Nucleus accumbens (tissue), 56 donors: ENCODE results near the gene OBSCN.
"Not testable (repeated sequence)": the region's sequence is repeated elsewhere in the genome, so short reads cannot be mapped to it uniquely, and the experiment has no call there.

Experiments used
- DNase-seq, 56 donors: peaks; one replicate each; lab custom pipeline; 2025; lab: John Stamatoyannopoulos, UW

Gene OBSCN

GRCh38 chr1:228212415-228212965 is 4.6 kb downstream of the OBSCN start:
- DNase-seq = no peak

DNA sequence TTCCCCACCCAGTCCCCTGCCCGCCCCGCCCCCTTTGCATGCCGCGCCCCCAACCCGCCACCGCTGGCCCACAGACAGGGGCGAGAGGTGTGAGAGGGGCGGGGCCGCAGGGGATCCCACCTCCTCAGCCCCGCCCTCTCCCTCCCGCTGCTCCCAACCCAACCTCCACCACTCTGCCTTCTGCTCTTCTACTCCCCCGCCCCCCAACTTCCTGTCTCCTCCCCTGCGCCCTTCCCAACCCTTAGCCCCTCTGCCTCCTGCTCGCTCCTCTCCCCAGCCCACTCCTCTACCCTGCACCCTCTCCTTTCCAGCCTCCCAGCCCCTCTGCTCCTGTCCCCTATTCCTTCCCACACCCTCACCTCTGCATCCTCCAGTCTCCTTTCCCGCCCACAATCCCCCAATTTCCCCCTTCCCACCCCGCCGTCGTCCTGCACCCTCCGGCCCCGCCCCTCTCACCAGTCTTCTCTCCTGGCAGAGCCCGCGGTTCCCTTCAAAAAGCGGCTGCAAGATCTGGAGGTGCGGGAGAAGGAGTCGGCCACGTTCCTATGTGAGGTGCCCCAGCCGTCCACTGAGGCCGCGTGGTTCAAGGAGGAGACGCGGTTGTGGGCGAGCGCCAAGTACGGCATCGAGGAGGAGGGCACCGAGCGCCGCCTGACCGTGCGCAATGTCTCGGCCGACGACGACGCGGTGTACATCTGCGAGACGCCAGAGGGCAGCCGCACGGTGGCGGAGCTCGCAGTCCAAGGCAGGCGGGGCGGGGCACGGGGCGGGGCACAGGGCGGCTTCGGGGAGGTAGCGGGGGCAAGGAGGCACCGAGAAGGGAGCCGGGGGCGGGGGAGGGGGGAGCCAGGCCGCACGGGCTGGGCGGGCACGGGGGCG is 5.4 kb downstream of the OBSCN start:
- peak in 45 of 56 donors; percentile 12 to 85 (median 56) for DNase-seq

DNA sequence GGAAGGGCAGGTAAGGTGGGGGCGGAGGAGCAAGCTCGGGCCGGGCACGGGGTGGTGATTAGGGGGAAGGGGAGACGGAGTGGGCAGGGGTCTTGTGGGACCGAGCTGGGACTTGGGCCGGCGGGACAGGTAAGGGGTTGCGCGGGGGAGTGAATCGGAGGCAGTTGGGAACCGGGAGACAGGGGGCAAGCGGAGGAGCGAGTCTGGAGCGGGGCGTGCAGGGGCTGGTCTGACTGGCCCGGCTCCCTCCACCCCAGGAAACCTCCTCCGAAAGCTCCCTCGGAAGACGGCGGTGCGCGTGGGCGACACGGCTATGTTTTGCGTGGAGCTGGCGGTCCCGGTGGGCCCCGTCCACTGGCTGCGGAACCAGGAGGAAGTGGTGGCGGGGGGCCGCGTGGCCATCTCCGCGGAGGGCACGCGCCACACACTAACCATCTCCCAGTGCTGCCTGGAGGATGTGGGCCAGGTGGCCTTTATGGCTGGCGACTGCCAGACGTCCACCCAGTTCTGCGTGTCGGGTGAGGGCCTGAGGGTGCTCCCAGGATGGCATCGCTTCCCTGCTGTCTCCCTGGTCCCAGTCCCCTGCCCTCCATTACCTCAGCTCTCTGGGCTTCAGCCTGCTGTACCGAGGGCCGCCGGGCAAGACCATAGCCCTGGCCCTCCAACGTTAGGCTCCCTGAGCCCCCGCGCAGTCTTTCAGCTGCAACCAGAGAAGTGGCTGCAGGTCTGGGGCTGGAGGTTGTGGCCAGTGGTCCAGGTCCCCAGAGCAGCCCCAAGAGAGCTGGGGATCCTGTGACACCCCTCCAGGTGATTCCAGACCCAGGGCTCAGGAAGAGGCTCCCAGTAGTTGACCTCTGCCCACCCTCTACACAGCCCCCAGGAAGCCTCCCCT is 6.3 kb downstream of the OBSCN start:
- DNase-seq = no peak

- DNase-seq = no peak
Observed at GRCh38 chr1:228214921-228215662, 7.2 kb downstream of the OBSCN start.

DNA sequence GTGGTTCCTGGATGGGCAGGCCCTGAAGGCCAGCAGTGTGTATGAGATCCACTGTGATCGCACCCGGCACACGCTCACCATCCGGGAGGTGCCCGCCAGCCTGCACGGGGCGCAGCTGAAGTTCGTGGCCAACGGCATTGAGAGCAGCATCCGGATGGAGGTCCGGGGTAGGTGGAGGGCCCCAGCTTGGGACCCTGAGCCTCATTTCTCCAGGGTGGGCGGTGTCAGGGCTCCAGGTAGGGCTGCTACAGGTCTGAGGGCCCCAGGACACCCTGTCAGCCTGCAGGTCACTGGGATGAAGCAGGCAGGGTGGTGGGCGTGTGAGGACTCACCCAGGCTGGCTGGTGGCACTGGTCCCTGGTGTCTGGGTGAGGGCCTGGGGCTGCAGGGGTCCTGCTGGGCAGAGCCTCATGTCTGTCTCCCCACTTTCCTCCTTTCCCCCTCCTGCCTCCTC is 7.8 kb downstream of the OBSCN start:
- DNase-seq = no peak

DNA sequence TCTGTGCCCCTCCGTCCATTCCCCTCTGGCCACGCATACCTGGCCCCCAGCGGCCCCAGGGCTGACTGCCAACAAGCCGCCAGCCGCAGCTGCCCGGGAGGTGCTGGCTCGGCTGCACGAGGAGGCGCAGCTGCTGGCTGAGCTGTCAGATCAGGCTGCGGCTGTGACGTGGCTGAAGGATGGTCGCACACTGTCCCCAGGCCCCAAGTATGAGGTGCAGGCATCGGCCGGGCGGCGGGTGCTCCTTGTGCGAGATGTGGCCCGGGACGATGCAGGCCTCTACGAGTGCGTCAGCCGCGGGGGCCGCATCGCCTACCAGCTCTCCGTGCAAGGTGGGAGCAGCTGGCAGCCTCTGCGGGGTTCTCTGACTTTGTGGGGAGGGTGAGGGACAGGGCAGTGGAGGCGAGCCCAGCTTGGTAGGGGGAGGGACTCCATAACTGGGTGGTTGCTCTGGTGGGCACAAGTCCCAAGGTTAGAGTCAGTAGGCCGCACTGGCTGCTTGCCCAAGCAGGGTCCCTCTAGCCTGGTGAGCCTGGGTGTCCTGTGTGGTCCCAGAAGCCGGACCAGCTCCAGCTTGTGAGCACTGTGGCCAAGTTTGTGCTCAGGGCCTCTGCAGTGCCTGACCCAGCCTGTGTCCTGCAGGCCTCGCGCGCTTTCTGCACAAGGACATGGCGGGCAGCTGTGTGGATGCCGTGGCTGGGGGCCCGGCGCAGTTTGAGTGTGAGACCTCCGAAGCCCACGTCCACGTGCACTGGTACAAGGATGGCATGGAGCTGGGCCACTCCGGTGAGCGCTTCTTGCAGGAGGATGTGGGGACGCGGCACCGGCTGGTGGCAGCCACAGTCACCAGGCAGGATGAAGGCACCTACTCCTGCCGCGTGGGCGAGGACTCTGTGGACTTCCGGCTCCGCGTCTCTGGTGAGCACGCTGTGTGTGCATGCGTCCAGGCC is 8.8 kb downstream of the OBSCN start:
- no peak for DNase-seq

DNA sequence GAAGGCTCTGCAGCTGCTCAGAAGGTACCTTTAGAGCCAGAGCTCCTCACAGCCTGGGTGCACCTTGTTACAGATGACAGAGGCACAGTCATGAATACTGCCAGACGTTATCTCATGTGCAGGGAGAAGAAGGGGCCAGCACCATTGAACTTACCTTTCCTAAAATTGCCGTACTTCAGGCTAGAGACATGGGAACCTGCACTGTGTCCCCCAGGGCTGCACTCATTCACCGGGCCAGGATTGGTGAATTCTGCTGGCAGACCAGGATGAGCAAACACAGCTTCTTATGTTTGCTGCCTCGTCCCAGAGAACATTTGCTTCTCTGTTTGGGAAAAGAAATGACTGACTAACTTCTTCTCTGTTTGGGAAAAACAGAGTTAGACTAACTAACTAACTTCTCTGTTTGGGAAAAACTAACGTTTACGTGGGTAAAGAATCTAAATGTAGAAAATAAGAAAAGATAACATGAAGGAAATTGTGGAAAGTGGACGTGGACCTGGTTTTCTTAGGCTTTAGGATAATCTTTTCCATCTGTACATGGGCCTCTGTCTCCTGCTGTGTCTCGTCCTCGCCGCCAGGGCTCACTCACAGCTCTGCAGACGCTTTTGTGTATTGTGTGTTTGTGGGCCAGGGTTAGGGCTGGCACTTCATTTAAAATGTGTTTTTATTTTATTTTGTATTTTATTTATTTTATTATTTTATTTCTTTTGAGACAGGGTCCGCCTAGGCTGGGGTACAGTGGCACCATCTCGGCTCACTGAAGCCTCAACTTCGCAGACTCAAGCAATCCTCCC is 9.9 kb downstream of the OBSCN start:
- DNase-seq = no peak

DNA sequence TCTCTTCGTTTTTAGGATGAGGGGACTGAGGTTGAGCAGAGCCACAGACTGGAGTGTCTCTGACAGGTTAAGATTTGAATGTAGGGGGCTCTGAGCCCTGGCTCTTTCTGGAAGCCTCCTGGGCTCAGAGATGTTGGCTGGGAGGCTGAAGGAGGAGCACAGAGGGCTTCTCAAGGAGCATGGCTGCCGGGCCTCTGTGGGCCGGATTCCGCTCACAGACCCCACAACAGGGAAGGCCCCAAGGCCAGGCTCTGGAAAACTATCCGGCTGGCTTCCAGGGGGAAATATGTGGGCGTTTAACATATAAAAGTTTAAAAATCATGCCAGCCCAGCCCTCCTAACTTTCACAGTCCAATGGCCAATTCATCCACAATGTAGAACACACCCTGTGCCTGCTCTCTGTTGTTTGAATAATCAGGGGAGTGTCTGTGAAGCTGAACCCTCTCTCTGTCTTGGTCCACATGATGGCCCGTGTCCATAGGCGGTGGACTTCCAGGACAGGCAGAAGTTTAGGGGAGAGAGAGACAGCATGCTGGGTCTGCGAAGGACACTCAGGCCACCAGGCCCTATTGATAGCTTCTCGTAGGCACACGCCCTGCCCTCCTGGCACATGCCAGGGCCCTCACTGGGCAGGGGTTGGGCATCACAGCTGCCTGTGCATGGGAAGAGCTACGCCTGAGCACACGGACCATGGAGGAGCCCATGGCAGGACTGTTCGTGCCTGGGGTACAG is 10.8 kb downstream of the OBSCN start:
- DNase-seq = no peak

- DNase-seq = no peak
Observed at GRCh38 chr1:228219245-228219961, 11.6 kb downstream of the OBSCN start.

GRCh38 chr1:228219962-228220780 is 12.3 kb downstream of the OBSCN start:
- DNase-seq = no peak

DNA sequence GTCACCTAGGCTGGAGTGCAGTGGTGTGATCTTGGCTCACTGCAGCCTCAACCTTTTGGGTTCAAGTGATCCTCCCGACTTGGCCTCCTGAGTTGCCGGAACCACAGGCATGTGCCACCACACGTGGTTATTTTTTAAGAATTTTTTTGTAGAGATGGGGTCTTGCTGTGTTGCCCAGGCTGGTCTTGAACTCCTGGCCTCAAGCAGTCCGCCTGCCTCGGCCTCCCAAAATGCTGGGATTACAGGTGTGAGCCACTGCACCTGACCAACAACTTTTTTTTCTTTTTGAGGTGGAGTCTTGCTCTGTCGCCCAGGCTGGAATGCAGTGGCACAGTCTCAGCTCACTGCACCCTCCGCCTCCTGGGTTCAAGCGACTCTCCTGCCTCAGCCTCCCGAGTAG is 13.3 kb downstream of the OBSCN start:
- DNase-seq = not testable (repeated sequence)

DNA sequence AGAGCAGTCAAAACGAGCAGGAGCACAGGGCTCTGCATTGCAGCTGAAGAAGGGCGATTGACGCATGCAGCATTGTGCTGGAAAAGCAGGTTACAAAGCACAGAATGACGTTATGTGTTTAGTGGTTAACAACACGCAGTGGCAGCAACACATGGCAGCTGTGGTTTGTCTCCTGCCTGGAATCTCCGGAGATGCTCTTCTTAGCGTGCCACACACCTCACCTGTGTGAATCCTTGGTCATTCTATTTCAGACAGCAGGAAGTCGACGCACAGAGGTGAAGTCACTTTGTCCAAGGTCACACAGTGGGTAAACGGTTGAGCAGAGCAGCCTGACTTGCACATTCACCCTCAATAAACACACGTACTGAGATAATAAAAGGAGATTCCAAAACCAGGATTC is 14.7 kb downstream of the OBSCN start:
- no peak for DNase-seq

DNA sequence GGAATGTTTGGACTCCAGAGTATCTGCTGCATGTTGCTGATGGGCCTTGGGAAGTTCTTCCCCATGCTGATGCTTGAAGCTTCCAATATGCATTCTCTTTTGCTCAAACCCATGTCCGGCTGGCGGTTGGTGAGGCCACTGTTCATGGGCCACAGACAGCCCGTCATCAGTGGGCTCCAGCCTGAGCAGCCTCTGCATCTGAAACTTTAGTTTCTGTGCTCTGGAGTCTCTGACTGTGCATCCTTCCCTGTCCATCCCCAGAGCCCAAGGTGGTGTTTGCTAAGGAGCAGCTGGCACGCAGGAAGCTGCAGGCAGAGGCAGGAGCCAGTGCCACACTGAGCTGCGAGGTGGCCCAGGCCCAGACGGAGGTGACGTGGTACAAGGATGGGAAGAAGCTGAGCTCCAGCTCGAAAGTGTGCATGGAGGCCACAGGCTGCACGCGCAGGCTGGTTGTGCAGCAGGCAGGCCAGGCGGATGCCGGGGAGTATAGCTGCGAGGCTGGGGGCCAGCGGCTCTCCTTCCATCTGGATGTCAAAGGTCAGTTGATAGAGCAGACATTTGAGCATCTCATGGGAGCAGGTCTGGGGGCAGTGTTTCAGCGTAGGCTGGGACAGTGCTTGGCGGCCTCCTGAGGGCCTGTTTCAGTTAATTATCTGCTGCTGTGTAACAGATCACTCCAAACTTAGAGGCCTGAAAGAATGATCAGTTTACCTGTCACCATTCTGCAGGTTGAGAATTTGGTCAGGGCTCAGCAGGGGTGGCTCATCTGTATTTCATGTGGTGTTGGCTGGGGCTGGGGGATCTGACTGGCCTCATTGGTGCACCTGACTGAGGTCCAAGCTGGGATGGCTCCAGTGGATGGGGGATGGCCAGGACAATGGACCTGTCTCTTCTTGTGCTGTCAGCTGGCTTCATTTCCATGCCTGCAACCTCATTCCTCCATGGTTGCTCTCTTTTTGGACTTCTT is 16.6 kb downstream of the OBSCN start:
- DNase-seq = no peak

GRCh38 chr1:228225165-228225710 is 17.4 kb downstream of the OBSCN start:
- DNase-seq = no peak

- no peak for DNase-seq
Observed at GRCh38 chr1:228225740-228226139, 17.9 kb downstream of the OBSCN start.
